PFSK-1 (cell line): ENCODE data around the gene MALAT1.
A peak's percentile ranks its signal among the peaks of the same experiment; 100 is the strongest.

Source experiments
- FOXP2 ChIP-seq: optimal IDR thresholded peaks from 2 replicates; pipeline ENCODE3; 2011; ENCODE audit warnings: borderline replicate concordance, control low read depth, inconsistent platforms; ENCODE audit not compliant: insufficient read depth; ENCODE audit errors: extremely low read length, extremely low read depth
- POLR2AphosphoS5 ChIP-seq: IDR thresholded peaks from 2 replicates; pipeline ENCODE4 v1.6.1; 2012; ENCODE audit warnings: low read depth, mild to moderate bottlenecking, control low read depth, low read length, moderate library complexity
- REST ChIP-seq, 2 experiments: IDR thresholded peaks; 2 replicates each; pipeline versions ENCODE4 v1.6.1 to v1.8.0; 2011 to 2012; ENCODE audit warnings: low read depth in 2 of 2, low read length in 2 of 2, control low read depth in 1 of 2, inconsistent platforms in 1 of 2, mild to moderate bottlenecking in 1 of 2, moderate library complexity in 1 of 2; ENCODE audit not compliant: insufficient read depth in 1 of 2
- SIN3A ChIP-seq: IDR thresholded peaks from 2 replicates; pipeline ENCODE4 v1.6.1; 2012; ENCODE audit warnings: mild to moderate bottlenecking, low read length, moderate library complexity, borderline replicate concordance; ENCODE audit not compliant: insufficient read depth
- TAF1 ChIP-seq: IDR thresholded peaks from 2 replicates; pipeline ENCODE4 v1.6.1; 2012; ENCODE audit warnings: low read length, control low read depth, borderline replicate concordance; ENCODE audit not compliant: insufficient read depth

Gene MALAT1

GRCh38 chr11:65482306-65482850 is 16.5 kb upstream of the MALAT1 start:
- no peak for TF ChIP-seq REST (IDR thresholded peaks at IDR 0.05; ENCODE audit: insufficient read depth in 1 of 2, low read depth in 2 of 2, low read length in 2 of 2)
- no peak for TF ChIP-seq POLR2AphosphoS5
- TF ChIP-seq FOXP2: no peak
- no peak for TF ChIP-seq TAF1

- TF ChIP-seq TAF1 (no peak), FOXP2 (no peak), SIN3A (no peak), POLR2AphosphoS5 (no peak), REST (IDR thresholded peaks at IDR 0.05; ENCODE audit: insufficient read depth in 1 of 2, low read depth in 2 of 2, low read length in 2 of 2) (no peak)
Observed at GRCh38 chr11:65485920-65486219, 13.0 kb upstream of the MALAT1 start.

- TF ChIP-seq SIN3A (no peak), REST (IDR thresholded peaks at IDR 0.05; ENCODE audit: insufficient read depth in 1 of 2, low read depth in 2 of 2, low read length in 2 of 2) (no peak), POLR2AphosphoS5 (no peak), FOXP2 (no peak), TAF1 (no peak)
Observed at GRCh38 chr11:65486570-65487466, 12.0 kb upstream of the MALAT1 start.

GRCh38 chr11:65487467-65488272 is 11.2 kb upstream of the MALAT1 start:
- TF ChIP-seq SIN3A (peak; percentile 64; the same call in 1 of the 2 replicates), REST (IDR thresholded peaks at IDR 0.05; ENCODE audit: insufficient read depth in 1 of 2, low read depth in 2 of 2, low read length in 2 of 2) (0 out of 4 replicates have a peak, but pooled peaks of 1 of the 2 experiments have one; percentile 33), TAF1 (peak; percentile 46; the same call in 1 of the 2 replicates), FOXP2 (no peak), POLR2AphosphoS5 (no peak)
